NCI-H2171 treated with DMSO at 0.1 percent for 48 hours (cell line): Measurements from ENCODE around the gene FTH1.

Source experiments
- DNase-seq: peaks from one replicate; lab custom pipeline; 2025; lab: John Stamatoyannopoulos, UW

Gene FTH1

GRCh38 chr11:61948505-61948904 is 18.9 kb downstream of the FTH1 start:
- no peak for DNase-seq

- peak; percentile 73 for DNase-seq
These were observed 19.8 kb downstream of the FTH1 start for GRCh38 chr11:61947486-61948210.

GRCh38 chr11:61946894-61947293 is 20.5 kb downstream of the FTH1 start:
- DNase-seq: no peak

GRCh38 chr11:61945191-61945590 is 22.2 kb downstream of the FTH1 start:
- DNase-seq: no peak

- no peak for DNase-seq
These were observed 27.0 kb downstream of the FTH1 start for GRCh38 chr11:61940466-61940865.

GRCh38 chr11:61935861-61936260 is 31.6 kb downstream of the FTH1 start:
- DNase-seq: no peak

- DNase-seq: no peak
These were observed 36.5 kb downstream of the FTH1 start for GRCh38 chr11:61930933-61931332.

- DNase-seq: no peak
These were observed 38.8 kb downstream of the FTH1 start for GRCh38 chr11:61928606-61929005.

- DNase-seq: no peak
These were observed 39.9 kb downstream of the FTH1 start for GRCh38 chr11:61927501-61927900.

- no peak for DNase-seq
These were observed 41.2 kb downstream of the FTH1 start for GRCh38 chr11:61926235-61926634.

- no peak for DNase-seq
These were observed 41.7 kb downstream of the FTH1 start for GRCh38 chr11:61925736-61926135.

GRCh38 chr11:61924064-61924455 is 43.4 kb downstream of the FTH1 start:
- no peak for DNase-seq

GRCh38 chr11:61923166-61924063 is 44.0 kb downstream of the FTH1 start:
- no peak for DNase-seq

GRCh38 chr11:61922539-61922938 is 44.9 kb downstream of the FTH1 start:
- no peak for DNase-seq

GRCh38 chr11:61921446-61921845 is 46.0 kb downstream of the FTH1 start:
- DNase-seq: no peak

GRCh38 chr11:61919705-61920631 is 47.5 kb downstream of the FTH1 start:
- DNase-seq: no peak

- DNase-seq: no peak
These were observed 48.3 kb downstream of the FTH1 start for GRCh38 chr11:61918938-61919704.

- DNase-seq: no peak
These were observed 49.0 kb downstream of the FTH1 start for GRCh38 chr11:61918251-61918937.

- DNase-seq: no peak
These were observed 49.9 kb downstream of the FTH1 start, which contains the start of gene RAB3IL1 for GRCh38 chr11:61917334-61918109. TSS of gene RAB3IL1 (minus strand) at chr11:61917566. CDS start at chr11:61917367, 199 bp downstream.
